Smooth muscle cell (in vitro differentiated cells): ENCODE results near the gene MMAA. TPM values are rescaled to one million over a fixed set of nuclear protein-coding genes. Genes with fewer than 3 reads are reported as not detected.

Experiments
- polyA plus RNA-seq: library from polyadenylated mRNA; unstranded; fragments of >200 nt; fragmentation: Nextera tagmentation; extraction: Ambion mirVana; gene quantifications from 2 replicates; pipeline ENCODE4 v1.2.1, GENCODE V29; 2016
- total RNA-seq: library from RNA; depleted of rRNA; stranded (reverse); fragments of >200 nt; gene quantifications from 2 replicates; pipeline ENCODE4 v1.2.3, GENCODE V29; 2014

Gene MMAA
- total and polyA plus RNA-seq, 2 experiments from 2014 or later = 5.1 to 5.3 TPM

Other genes starting within 250 kb of the MMAA start
- gene SMAD1, start 137.5 kb upstream of the MMAA start, total RNA-seq = 26.6 and 34.0 TPM in 2 replicates
- gene SMAD1, start 137.5 kb upstream of the MMAA start, polyA plus RNA-seq = 19.2 and 23.1 TPM in 2 replicates
- not detected in 2 replicates for gene C4orf51, start 60.8 kb downstream of the MMAA start, total RNA-seq
- gene C4orf51, start 60.8 kb downstream of the MMAA start, polyA plus RNA-seq = not detected in 2 replicates